T-helper 2 cell (primary cell): ENCODE results near the gene INTS3.
A peak's percentile ranks its signal among the peaks of the same experiment; 100 is the strongest.

Experiments
- DNase-seq, 5 experiments: peaks; one replicate each; pipeline versions ENCODE4 v3.0.0 to v3.0.0-alpha.2; 2012 to 2022

INTS3 gene

GRCh38 chr1:153796786-153797659 is 69.2 kb downstream of the INTS3 start:
- DNase-seq: peak; percentile 46 to 81 (median 71)

- no peak for DNase-seq
Measured at GRCh38 chr1:153798468-153798780, 70.6 kb downstream of the INTS3 start.

- no peak for DNase-seq
Measured at GRCh38 chr1:153799016-153799415, 71.2 kb downstream of the INTS3 start.

GRCh38 chr1:153799566-153800465 is 72.0 kb downstream of the INTS3 start:
- no peak for DNase-seq

- DNase-seq: no peak
Measured at GRCh38 chr1:153800516-153800915, 72.7 kb downstream of the INTS3 start.

- no peak for DNase-seq
Measured at GRCh38 chr1:153801028-153801625, 73.3 kb downstream of the INTS3 start.

GRCh38 chr1:153801786-153802697 is 74.2 kb downstream of the INTS3 start:
- no peak for DNase-seq

- DNase-seq: no peak
Measured at GRCh38 chr1:153803470-153804056, 75.7 kb downstream of the INTS3 start.

GRCh38 chr1:153804112-153804511 is 76.3 kb downstream of the INTS3 start:
- DNase-seq: no peak

- DNase-seq: peak in 4 of 5 experiments; percentile 25 to 94 (median 68)
Measured at GRCh38 chr1:153805042-153805745, 77.3 kb downstream of the INTS3 start.

GRCh38 chr1:153805886-153806719 is 78.3 kb downstream of the INTS3 start:
- no peak for DNase-seq

- DNase-seq: no peak
Measured at GRCh38 chr1:153816283-153816889, 88.5 kb downstream of the INTS3 start.

GRCh38 chr1:153818876-153819275 is 91.0 kb downstream of the INTS3 start:
- DNase-seq: no peak
